SKM-1 treated with dmso at 0.1 percent for 144 hours (cell line): ENCODE results near the gene ITPR3.

Experiments
- DNase-seq: peaks from one replicate; lab custom pipeline; 2025; ENCODE audit not compliant: unreplicated experiment; lab: John Stamatoyannopoulos, UW

The ITPR3 gene

DNA sequence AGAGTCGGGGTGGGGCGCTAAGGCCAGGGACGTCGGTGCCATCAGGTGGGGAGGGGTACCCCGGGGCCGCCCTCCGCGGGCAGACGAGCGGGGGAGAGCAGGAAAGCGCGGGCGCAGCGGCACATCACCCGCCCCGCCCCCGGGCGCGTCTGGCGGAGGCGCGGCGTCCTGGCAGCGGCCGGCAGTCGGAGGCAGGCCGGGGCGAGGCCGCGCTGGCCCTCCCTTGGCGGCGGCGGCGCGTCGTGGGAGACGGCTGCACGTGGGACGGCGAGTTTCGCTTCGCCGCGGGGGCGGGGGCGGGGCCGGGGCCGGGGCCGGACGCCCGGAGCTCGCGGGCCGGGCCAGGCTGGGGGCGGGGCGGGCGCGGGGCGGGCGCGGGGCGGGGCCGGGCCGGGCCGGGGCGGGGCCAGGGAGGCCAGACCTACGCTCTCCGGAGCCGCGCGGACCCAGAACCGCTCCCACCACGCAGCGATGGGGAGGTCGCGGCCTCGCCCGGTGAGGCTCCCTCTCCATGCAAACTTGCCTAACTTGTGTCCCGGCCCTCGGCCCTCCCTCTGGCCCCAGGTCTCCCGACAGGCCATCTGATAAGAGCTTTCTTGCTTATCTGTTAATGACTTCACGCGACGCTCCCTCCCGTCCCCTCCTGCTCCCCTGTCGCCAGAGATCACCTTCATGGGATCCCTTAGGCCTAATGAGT, 12.5 kb downstream of the ITPR3 start:
- no peak for DNase-seq

DNA sequence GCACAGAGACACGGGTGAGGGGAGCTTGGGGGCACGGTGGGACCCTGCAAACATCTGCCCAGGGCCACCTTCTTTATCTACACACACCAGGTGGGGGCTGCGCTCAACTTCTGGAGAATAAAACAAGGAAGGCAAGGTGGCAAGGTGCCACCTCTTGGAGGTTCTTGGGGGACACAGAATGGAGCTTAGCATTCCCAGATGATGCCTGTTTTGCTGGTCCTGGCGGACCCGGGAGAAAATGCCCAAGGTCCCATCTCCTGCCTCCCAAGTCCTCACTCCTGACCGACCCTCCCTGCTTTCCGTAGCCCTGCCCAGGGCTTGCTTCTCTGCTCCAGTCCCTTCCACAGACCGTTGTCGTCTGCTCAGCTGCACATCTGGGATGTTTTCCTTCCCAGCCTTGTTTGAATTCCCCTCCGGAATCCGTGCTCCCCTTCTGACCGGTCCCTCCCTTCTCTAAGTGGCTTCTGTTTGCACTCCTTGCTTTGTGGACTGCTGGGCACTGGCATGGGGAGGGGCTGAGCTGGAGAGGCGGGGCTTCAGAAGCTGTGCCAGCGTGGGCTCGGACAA, 13.1 kb downstream of the ITPR3 start:
- DNase-seq = no peak

DNA sequence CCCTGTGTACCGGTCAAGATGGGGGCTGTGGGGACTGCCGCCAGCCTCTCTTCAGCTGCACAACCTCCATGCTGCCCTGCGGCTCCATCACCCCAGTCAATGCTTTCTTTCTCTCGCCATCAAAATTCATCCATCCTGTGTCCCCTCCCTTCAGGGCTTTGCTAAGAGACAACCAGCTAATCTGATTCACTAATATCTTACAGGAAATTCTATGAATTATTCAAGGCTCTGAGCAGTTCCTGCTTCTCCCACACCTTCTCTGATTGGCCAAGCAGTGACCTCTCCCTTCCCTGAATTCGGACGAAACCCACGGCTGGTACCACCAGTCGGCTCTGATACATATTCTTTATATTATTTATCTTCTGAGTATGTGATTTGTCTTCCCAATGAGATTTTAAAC, 13.8 kb downstream of the ITPR3 start:
- no peak for DNase-seq

DNA sequence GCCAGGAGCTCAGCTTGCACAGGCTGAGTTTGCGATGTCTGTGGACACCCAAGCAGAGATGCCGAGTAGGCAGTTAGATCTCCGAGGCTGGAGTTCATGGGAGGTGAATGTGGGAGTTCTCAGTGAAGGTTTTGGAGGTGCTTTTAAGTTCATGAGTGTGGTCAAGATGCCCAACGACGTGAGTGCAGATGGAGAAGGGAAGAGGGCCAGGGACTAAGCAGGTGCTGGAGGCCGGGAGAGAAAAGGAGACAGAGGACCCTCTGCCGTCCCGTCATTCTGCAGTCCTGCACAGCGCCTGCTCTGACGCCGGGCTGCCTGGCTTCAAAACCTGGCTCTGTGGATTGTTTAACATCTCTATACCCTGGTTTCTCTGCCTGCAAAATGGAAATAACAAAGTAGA, 15.5 kb downstream of the ITPR3 start:
- DNase-seq = no peak

DNA sequence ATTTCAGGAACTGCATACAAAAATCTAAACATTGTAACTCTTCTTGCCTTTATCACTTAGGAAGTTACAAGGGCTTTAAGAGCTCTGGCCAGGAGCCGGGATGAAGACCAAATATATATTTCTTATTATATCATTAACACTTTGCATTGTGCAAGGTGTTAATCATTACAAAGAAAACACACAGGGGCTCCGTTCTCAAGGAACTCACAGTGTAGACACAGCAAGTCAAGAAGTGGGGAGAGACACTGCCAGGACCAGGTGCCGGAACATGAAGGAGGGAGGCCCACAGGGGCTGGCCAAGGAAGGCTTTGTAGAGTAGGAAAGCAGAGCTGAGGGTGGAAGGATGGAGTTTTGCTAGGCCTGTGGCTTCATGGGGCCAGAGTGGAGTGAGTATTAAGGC, 17.4 kb downstream of the ITPR3 start:
- no peak for DNase-seq

DNA sequence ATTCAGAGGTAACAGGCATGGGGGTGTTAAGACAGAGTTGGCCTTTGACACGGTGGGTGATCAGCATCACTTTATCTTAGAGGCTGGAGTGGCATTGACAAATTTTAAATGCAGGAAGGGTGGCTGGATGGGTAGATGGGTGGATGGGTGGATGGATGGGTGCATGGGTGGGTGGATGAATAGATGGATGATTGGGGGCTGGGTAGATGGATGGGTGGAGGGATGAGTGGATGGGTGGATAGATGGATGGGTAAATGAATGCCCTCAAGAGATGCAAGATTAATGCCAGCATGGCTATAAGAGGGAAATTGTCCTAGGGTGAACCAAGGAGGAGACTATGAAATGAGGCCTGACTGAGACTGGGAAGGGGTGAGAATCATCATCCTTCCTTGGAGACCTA, 18.4 kb downstream of the ITPR3 start:
- DNase-seq = no peak

DNA sequence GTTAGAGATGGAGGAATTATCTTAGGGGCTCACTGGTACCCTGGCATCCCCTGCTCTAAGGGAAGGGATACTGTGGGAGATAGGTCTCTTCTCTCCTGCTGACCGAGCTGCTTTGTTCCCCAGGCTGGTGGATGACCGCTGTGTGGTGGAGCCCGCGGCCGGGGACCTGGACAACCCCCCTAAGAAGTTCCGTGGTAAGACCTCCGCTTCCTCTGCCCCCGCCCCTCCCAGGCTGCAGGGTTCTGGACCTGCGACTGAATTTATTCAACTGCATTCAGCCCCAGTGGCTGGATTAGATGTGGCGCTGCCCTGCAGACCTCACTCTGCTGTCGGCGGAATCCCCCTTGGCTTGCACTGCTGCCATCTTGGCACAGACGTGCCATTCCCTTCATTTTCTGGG, 19.2 kb downstream of the ITPR3 start:
- DNase-seq = no peak

DNA sequence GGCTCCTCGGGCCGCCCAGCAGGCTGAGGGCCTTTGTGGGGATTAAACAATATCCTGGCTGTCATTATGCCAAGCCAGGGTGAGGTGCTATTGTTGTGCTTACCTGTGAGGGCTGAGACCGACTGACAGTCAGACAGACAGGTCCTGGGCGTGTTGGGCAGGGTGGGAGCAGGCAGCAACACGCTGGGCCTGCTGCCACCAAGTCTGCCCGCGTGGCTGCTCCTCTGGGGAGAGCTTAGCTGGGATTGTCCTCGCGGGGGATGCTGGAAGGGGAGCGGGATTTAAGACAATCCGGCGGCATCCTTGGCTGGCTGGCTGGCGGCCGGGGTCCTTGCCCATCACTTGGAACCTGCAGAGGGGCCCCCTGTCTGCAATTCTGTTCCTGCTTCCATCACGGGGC, 20.0 kb downstream of the ITPR3 start:
- no peak for DNase-seq

DNA sequence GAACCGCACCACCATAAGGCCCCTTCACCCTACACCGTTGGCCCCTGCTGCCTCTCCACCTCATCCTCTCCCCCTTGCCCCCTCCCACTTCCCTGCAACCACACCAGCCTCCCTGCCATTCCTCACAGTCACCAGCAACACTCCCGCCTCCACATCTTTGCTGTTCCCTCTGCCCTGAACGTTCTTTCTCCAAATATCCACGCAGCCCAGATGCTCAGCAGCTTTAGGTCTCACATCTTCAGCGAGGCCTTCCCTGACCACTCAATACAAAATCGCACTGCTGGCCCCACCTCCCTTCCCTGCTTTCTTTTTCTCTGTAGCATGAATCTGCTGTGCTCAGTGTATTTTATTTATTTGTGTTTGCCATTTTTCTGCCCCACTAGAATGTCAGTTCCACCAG, 20.5 kb downstream of the ITPR3 start:
- DNase-seq = no peak

DNA sequence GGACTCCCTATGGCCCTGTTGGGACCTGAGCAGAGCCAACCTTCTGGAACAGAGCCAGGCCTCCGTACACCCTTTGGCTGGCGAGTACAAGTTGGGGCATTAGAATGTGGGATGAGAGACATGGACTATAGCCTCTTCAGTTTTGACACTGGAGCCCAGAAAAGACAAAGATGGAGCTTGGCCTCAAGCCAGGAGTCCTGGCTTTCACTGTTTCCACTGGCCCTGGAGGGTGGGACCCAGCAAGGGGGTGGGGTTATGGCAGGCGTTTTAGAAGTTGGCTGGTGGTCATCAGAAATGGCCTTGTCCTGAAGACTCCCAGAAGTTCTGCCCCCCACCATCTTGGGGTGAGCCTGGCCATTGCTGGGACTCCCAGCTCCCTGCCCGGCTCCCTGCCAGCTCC, 21.8 kb downstream of the ITPR3 start:
- DNase-seq = no peak

DNA sequence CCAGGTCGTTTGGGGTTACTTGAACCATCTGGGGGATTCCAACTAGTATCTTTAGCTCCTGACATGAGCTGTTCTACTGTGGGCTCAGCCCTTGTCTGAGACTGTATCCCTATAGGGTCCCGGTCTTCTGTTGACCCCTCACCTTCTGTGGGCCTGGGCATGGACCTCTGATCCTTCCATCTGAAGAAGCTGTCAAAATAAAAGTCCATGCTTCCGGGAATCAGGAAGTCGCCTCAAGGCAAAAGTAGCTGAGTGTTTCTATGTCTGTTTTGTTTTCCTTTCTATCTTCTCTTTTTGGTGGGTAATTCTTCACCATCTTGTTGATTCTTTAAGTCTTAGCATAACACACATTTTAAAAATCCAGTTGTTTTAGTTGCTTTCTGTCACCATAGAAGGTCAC, 30.3 kb downstream of the ITPR3 start:
- no peak for DNase-seq

DNA sequence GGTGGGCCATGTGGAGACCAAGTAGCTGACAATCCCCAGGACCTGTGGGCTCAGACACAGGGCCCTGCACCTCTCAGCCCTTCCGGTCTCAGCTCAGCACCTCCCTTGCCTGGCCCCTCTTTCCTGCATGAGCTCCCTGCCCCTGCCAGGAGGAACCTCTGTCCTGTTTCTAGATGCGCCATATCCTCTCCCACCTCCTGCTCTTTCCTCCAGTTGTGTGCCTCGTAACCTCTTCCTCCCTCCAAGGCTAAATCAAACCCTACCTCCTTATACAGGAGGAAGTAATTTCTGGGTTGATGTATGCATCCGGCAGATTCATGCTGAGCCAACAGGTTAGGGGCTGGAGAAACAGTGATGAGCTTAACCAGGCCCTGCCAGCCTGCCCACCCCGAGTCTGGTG, 30.9 kb downstream of the ITPR3 start:
- no peak for DNase-seq

DNA sequence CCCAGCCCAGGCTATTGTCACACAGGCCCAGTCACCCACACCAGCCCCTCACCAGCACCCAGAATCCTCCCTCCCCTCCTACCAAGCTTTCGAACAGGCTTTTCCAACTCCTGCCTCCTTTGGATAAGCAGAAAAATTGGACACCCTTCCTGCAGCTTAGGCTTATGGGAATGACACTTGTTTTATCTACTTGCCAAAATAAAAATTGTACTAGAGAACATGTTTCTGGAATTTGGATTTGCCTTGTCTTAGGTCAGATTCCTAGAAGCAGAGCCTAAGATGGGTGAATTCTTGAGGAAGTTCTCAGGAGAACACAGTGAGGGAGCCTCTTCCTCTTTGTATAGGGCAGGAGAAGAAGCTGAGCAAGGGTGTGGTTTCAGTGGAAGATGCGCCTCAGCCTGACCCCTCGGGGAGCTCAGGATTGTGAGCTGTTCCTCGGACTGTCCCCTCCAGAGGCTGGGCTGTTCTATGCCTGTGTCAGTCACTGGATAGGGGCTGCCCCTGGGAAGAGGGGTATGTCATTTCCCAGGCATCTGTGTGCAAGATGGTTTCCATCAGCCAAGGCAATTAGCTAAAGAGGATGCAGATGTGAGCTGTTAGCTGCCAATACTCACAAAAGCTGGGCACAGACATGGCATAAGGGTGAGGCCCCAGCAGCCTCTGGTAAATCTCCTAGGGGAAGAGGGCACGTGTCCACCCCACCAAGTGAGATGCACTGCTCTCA, 33.9 kb downstream of the ITPR3 start:
- no peak for DNase-seq

DNA sequence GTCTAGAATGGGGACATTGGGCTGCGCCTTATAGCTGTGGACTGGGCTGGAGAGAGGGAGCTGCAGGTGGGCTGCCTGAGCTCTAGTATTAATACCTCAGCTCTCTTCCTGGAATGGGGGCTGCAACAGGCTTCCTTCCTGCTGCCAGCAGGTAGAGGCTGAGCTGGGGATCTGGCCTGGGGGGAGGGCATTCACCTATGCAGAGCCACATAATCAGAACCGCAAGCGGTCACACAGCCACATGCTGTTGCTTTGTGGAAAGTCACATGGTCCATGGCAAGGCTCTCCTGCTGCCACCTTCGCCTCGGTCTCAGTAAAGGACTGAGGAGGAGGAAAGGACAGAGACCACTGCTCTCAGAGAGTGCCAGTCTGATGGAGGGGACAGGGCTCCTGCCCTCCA, 35.7 kb downstream of the ITPR3 start:
- DNase-seq = no peak

DNA sequence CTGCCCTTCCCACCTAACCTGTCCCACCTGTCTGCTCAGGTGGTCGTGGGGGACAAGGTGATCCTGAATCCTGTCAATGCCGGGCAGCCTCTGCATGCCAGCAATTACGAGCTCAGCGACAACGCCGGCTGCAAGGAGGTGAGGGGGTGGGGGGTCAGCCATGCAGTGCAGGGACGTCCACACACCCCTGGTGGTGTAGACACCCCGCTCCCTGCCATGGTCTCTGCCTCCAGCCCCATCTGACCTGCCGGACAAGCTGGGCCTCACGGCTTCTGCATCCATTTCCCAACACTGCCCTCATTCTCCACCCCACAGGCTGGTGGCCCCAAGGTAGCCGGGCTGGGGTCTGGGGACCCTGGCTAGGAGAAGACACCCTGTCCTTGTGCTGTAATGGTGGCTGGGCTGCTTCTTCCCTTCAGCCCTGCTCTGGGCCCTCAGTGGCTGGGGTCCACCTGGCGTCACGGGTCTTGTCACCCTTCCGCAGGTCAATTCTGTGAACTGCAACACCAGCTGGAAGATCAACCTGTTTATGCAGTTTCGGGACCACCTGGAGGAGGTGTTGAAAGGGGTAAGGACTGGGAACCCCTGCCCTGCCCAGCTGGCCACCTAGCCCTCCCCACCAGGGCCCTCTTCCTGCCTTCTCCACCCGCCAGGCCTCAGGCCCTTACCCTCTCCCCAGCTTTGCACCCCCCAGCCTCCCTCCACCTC, 38.0 kb downstream of the ITPR3 start:
- no peak for DNase-seq

DNA sequence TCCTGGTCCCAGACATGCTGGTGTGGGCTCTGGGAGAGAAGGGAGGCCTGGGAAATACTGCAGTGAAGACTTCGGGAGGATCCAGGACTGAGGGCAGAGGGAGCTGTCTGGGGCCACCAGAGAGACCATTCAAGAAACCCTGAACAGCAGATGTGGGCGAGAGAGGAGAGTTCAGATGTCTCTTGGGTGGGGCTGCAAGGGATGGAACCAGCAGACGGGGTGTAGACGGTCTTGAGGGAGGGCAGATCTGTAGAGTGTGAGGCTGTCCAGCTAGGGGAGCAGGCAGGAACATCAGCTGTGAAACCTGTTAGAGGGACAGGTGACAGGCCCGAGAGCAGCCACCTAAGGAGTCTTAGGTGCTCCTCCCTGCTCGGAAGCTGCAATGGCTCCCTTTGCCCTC, 38.9 kb downstream of the ITPR3 start:
- no peak for DNase-seq

DNA sequence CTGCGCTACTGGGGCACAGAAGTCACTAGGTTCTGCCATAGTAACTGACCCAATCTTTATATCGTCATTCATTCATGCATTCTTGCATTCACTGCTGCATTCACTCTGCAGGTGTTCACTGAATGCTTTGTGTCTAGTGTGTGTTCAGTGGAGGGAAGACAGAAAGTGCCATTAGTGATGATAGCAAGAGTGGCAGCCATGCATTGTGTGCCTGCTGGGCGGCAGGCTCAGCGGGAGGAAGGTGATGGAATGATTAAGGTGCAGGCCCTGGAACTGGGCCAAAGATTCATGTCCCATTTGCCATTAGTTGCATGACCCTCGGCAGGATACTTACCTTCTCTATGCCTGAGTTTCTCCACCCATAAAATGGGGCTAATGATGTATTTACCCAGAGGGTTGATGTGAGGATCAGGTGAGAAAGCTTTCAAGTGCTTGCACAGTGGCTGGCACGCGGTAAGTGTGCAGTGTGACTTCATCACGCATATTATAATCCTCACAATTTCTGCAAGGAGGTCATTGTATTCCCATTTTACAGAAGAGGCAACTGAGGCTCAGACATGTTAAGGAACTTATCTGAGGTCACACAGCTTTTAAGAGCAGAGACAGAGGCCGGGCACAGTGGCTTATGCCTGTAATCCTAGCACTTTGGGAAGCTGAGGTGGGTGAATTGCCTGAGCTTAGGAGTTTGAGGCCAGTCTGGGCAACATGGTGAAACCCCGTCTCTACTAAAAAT, 40.1 kb downstream of the ITPR3 start:
- DNase-seq = no peak

DNA sequence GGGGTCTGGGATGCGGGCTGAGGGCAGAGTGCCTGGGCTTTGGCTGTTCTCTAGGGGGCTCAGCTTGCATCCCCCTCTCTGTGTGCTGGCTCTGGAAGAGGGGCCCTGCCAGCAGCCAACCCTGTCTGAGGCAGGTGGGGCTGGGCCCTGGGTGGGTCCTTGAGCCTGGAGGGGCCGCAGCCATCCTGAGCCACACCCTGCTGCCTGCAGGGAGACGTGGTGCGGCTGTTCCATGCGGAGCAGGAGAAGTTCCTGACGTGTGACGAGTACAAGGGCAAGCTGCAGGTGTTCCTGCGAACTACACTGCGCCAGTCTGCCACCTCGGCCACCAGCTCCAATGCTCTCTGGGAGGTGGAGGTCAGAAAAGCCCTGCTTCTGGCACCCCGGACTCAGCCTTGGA, 41.2 kb downstream of the ITPR3 start:
- DNase-seq = no peak

DNA sequence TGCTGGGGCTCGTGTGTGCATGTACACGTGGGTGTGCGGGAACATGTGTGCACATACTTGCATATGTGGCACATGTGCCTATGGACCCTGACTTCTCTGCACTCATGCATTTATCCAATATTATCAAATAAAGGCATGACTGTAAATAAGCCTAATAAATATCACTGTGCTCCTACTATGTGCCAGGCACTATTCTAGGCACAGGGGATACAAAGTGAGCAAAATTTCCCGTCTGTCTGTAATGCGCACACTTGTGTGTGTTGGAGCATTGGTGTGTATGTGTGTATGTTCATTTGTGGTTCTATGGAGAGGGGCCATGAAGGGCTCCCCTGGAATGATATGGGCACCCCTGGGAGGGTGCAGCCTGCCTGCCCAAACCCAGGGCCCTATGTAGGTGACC, 41.9 kb downstream of the ITPR3 start:
- no peak for DNase-seq

DNA sequence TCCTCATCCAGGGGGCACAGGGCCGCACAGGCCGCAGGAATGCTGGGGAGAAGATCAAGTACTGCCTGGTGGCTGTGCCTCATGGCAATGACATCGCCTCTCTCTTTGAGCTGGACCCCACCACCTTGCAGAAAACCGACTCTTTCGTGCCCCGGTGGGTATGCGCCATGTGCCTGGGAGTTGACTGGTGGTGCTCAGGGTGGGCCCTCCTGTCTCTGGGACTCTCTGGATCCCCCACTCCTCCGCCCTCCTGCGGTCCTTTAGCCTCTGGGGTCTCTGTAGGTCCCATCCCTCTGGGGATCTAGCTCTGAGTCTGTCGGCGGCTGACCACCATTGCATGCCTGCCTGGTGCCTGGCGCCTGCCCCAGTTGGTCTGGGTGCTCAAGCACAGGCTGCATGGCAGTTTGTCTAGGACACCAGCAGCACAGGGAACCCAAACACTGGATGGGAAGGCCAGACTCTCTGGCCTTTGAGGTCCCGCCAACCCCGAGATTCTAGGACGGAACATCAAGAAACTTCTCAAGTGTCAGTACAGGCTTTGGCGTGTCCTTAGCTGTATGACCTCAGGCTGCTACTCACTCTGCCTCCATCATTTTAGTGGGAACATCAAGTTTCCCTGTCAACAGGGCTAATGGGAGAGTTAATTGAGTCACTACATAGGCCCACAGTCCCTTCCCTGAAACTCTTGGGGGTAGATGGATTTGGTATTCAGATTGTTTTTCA, 42.8 kb downstream of the ITPR3 start:
- no peak for DNase-seq
